GM23338 (cell line): ENCODE results near the gene SERGEF.

Experiments used
- CREB1 ChIP-seq: fragments of 250-450 bp; sonication (Bioruptor Pico); IDR thresholded peaks from 2 replicates; pipeline ENCODE4 v1.5.0; 2020; ENCODE audit warnings: low read depth, mild to moderate bottlenecking, moderate library complexity
- CTCF ChIP-seq, 2 experiments: fragments of 200-600 bp in 1 of 2; sonication (generic) in 1 of 2; conservative IDR thresholded peaks; 2 replicates each; pipeline versions ENCODE4 v1.5.1 to v1.6.1; 2016 to 2017; ENCODE audit warnings: antibody characterized with exemption in 2 of 2, low read depth in 2 of 2, mild to moderate bottlenecking in 2 of 2, moderate library complexity in 1 of 2
- EZH2 ChIP-seq: fragments of 200-600 bp; sonication (generic); IDR thresholded peaks from one replicate; pipeline ENCODE4 v1.8.0; 2017; ENCODE audit warnings: antibody characterized with exemption, mild to moderate bottlenecking, low read depth; ENCODE audit not compliant: unreplicated experiment
- EZH2phosphoT487 ChIP-seq: fragments of 200-600 bp; sonication (generic); IDR thresholded peaks from one replicate; pipeline ENCODE4 v1.8.1; 2018; ENCODE audit warnings: antibody characterized with exemption; ENCODE audit not compliant: unreplicated experiment
- JUNB ChIP-seq: IDR thresholded peaks from one replicate; pipeline ENCODE4 v1.6.1; 2016; ENCODE audit warnings: antibody characterized with exemption; ENCODE audit not compliant: unreplicated experiment
- NANOG ChIP-seq: IDR thresholded peaks from 2 replicates; pipeline ENCODE4 v1.6.1; 2016; ENCODE audit warnings: antibody characterized with exemption, borderline replicate concordance
- POLR2AphosphoS5 ChIP-seq: IDR thresholded peaks from 2 replicates; pipeline ENCODE4 v1.6.1; 2016; ENCODE audit warnings: antibody characterized with exemption, low read depth
- REST ChIP-seq: IDR thresholded peaks from one replicate; pipeline ENCODE4 v1.6.1; 2018; ENCODE audit warnings: antibody characterized with exemption; ENCODE audit not compliant: unreplicated experiment
- STAT1 ChIP-seq: IDR thresholded peaks from one replicate; pipeline ENCODE4 v1.6.1; 2016; ENCODE audit warnings: antibody characterized with exemption; ENCODE audit not compliant: unreplicated experiment
- ZNF114 ChIP-seq: fragments of 250-450 bp; sonication (Bioruptor Pico); IDR thresholded peaks from 2 replicates; pipeline ENCODE4 v1.5.0; 2020; ENCODE audit warnings: mild to moderate bottlenecking, moderate library complexity
- ZNF331 ChIP-seq: fragments of 250-450 bp; sonication (Bioruptor Pico); IDR thresholded peaks from 2 replicates; pipeline ENCODE4 v1.5.0; 2020; ENCODE audit warnings: low read depth, mild to moderate bottlenecking, moderate library complexity
- TF ChIP-seq, protein P1 (sequence below): IDR thresholded peaks from 2 replicates; pipeline ENCODE4 v1.6.1; 2016; ENCODE audit warnings: antibody characterized with exemption
- TF ChIP-seq, protein P2 (sequence below): fragments of 250-450 bp; sonication (Bioruptor Pico); IDR thresholded peaks from 2 replicates; pipeline ENCODE4 v1.5.0; 2020; ENCODE audit warnings: mild to moderate bottlenecking, moderate library complexity

DNA sequence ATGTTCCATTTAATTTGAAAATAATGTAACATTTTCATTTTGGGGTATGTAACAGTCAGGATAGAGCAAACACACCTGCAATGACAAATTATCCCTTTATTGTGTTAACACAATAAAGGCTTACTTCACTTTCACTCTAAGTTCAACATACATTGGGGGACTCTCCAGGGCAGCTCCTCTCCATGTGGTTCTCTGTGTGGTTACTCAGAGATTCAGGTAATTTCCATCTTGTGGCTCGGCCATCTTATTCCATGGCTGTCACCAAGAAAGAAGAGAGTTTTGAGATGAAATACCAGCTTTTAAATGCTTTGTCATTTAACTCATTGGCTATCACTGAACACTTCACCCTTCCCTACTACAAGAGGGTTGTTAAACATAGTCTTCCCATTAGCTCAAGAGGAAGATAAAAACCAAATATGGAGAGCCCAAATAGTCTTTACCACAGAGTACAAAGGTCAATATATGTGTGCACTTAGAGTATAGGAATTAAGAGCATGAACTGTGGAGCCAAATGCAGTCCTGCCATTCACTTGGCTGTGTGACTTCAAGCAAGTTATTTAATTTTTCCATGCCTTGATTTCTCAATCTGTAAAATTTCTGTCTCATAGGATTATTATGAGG lies 43.8 kb upstream of the SERGEF start:
- TF ChIP-seq CTCF (conservative IDR thresholded peaks at IDR 0.05; ENCODE audit: low read depth in 2 of 2) (no peak), REST (no peak), EZH2phosphoT487 (no peak), STAT1 (no peak), CREB1 (CRISPR knock-in tag) (no peak), EZH2 (no peak), POLR2AphosphoS5 (no peak), ZNF114 (CRISPR knock-in tag) (no peak), NANOG (no peak), ZNF331 (CRISPR knock-in tag) (no peak), JUNB (no peak)
- TF ChIP-seq, protein P1, sequence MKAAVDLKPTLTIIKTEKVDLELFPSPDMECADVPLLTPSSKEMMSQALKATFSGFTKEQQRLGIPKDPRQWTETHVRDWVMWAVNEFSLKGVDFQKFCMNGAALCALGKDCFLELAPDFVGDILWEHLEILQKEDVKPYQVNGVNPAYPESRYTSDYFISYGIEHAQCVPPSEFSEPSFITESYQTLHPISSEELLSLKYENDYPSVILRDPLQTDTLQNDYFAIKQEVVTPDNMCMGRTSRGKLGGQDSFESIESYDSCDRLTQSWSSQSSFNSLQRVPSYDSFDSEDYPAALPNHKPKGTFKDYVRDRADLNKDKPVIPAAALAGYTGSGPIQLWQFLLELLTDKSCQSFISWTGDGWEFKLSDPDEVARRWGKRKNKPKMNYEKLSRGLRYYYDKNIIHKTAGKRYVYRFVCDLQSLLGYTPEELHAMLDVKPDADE = no peak
- TF ChIP-seq, protein P2, sequence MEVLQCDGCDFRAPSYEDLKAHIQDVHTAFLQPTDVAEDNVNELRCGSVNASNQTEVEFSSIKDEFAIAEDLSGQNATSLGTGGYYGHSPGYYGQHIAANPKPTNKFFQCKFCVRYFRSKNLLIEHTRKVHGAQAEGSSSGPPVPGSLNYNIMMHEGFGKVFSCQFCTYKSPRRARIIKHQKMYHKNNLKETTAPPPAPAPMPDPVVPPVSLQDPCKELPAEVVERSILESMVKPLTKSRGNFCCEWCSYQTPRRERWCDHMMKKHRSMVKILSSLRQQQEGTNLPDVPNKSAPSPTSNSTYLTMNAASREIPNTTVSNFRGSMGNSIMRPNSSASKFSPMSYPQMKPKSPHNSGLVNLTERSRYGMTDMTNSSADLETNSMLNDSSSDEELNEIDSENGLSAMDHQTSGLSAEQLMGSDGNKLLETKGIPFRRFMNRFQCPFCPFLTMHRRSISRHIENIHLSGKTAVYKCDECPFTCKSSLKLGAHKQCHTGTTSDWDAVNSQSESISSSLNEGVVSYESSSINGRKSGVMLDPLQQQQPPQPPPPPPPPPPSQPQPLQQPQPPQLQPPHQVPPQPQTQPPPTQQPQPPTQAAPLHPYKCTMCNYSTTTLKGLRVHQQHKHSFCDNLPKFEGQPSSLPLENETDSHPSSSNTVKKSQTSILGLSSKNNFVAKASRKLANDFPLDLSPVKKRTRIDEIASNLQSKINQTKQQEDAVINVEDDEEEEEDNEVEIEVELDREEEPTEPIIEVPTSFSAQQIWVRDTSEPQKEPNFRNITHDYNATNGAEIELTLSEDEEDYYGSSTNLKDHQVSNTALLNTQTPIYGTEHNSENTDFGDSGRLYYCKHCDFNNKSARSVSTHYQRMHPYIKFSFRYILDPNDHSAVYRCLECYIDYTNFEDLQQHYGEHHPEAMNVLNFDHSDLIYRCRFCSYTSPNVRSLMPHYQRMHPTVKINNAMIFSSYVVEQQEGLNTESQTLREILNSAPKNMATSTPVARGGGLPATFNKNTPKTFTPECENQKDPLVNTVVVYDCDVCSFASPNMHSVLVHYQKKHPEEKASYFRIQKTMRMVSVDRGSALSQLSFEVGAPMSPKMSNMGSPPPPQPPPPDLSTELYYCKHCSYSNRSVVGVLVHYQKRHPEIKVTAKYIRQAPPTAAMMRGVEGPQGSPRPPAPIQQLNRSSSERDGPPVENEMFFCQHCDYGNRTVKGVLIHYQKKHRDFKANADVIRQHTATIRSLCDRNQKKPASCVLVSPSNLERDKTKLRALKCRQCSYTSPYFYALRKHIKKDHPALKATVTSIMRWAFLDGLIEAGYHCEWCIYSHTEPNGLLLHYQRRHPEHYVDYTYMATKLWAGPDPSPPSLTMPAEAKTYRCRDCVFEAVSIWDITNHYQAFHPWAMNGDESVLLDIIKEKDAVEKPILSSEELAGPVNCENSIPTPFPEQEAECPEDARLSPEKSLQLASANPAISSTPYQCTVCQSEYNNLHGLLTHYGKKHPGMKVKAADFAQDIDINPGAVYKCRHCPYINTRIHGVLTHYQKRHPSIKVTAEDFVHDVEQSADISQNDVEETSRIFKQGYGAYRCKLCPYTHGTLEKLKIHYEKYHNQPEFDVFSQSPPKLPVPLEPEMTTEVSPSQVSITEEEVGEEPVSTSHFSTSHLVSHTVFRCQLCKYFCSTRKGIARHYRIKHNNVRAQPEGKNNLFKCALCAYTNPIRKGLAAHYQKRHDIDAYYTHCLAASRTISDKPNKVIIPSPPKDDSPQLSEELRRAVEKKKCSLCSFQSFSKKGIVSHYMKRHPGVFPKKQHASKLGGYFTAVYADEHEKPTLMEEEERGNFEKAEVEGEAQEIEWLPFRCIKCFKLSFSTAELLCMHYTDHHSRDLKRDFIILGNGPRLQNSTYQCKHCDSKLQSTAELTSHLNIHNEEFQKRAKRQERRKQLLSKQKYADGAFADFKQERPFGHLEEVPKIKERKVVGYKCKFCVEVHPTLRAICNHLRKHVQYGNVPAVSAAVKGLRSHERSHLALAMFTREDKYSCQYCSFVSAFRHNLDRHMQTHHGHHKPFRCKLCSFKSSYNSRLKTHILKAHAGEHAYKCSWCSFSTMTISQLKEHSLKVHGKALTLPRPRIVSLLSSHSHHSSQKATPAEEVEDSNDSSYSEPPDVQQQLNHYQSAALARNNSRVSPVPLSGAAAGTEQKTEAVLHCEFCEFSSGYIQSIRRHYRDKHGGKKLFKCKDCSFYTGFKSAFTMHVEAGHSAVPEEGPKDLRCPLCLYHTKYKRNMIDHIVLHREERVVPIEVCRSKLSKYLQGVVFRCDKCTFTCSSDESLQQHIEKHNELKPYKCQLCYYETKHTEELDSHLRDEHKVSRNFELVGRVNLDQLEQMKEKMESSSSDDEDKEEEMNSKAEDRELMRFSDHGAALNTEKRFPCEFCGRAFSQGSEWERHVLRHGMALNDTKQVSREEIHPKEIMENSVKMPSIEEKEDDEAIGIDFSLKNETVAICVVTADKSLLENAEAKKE (CRISPR knock-in tag) = no peak
